Mesothelial cell of epicardium (in vitro differentiated cells): ENCODE data around the gene GPRIN2. TPM values are rescaled to one million over a fixed set of nuclear protein-coding genes. Genes with fewer than 3 reads are reported as not detected.

Experiments
- DNase-seq, 2 experiments: peaks; one replicate each; pipeline ENCODE4 v3.0.0; 2021; ENCODE audit warnings: low spot score in 2 of 2; ENCODE audit not compliant: unreplicated experiment in 2 of 2
- H3K27ac Mint-ChIP-seq: 2 replicates; pipeline ENCODE4 v1.8.0; 2021; ENCODE audit warnings: mixed read lengths
- H3K27me3 Mint-ChIP-seq: 2 replicates; pipeline ENCODE4 v1.8.0; 2021; ENCODE audit warnings: low read depth, mixed read lengths
- H3K36me3 Mint-ChIP-seq: 2 replicates; pipeline ENCODE4 v1.8.0; 2021; ENCODE audit warnings: mixed read lengths
- H3K4me1 Mint-ChIP-seq: 2 replicates; pipeline ENCODE4 v1.8.0; 2021; ENCODE audit warnings: mixed read lengths
- H3K4me3 Mint-ChIP-seq: 2 replicates; pipeline ENCODE4 v1.8.0; 2021; ENCODE audit warnings: mild to moderate bottlenecking, moderate library complexity, mixed read lengths
- H3K9me3 Mint-ChIP-seq: 2 replicates; pipeline ENCODE4 v1.8.0; 2021; ENCODE audit warnings: mixed read lengths
- CTCF ChIP-seq: fragments of 200-600 bp; sonication (generic); IDR thresholded peaks from one replicate; pipeline ENCODE4 v1.5.0; 2021; ENCODE audit warnings: antibody characterized with exemption; ENCODE audit not compliant: unreplicated experiment
- total RNA-seq: library from RNA; stranded (reverse); gene quantifications from 3 replicates; pipeline ENCODE4 v1.2.1, GENCODE V29; 2021

GPRIN2 gene
- total RNA-seq, 1 donor from 2014 or later = 19.6 TPM

GRCh38 chr10:46549171-46550075, 7.0 kb downstream of the GPRIN2 start:
- no peaks in the 10 kb centered on the region for H3K27me3 Mint-ChIP-seq
- no peaks in the 10 kb centered on the region for H3K4me1 Mint-ChIP-seq
- DNase-seq = peak; percentile 27 to 39
- no peaks in the 10 kb centered on the region for H3K9me3 Mint-ChIP-seq
- no peak overlapping the region for H3K4me3 Mint-ChIP-seq
- H3K36me3 Mint-ChIP-seq = no peaks in the 10 kb centered on the region
- TF ChIP-seq CTCF = no peak
- no peak overlapping the region for H3K27ac Mint-ChIP-seq

GRCh38 chr10:46548498-46549090, 7.9 kb downstream of the GPRIN2 start:
- no peak for TF ChIP-seq CTCF
- no peaks in the 10 kb centered on the region for H3K27me3 Mint-ChIP-seq
- no peaks in the 10 kb centered on the region for H3K9me3 Mint-ChIP-seq
- no peak for DNase-seq
- no peaks in the 10 kb centered on the region for H3K4me1 Mint-ChIP-seq
- H3K4me3 Mint-ChIP-seq = no peak overlapping the region
- H3K27ac Mint-ChIP-seq = no peak overlapping the region
- no peaks in the 10 kb centered on the region for H3K36me3 Mint-ChIP-seq

GRCh38 chr10:46547541-46548497, 8.6 kb downstream of the GPRIN2 start:
- Mint-ChIP-seq H3K4me1 (no peaks in the 10 kb centered on the region), H3K27me3 (no peaks in the 10 kb centered on the region), H3K4me3 (no peak overlapping the region), H3K9me3 (no peaks in the 10 kb centered on the region), H3K27ac (no peak overlapping the region), H3K36me3 (no peaks in the 10 kb centered on the region)
- DNase-seq = peak in 1 of 2 experiments; percentile 35
- TF ChIP-seq CTCF = peak; percentile 7

GRCh38 chr10:46546591-46547540, 9.6 kb downstream of the GPRIN2 start:
- H3K4me1 Mint-ChIP-seq = peaks cover 4% of the 10 kb centered on the region
- no peak overlapping the region for H3K27ac Mint-ChIP-seq
- no peak for TF ChIP-seq CTCF
- DNase-seq = peak; percentile 19 to 38
- no peaks in the 10 kb centered on the region for H3K36me3 Mint-ChIP-seq
- no peaks in the 10 kb centered on the region for H3K9me3 Mint-ChIP-seq
- no peak overlapping the region for H3K4me3 Mint-ChIP-seq
- H3K27me3 Mint-ChIP-seq = no peaks in the 10 kb centered on the region
